Endothelial cell of umbilical vein (primary cell): ENCODE results near the gene ASPHD1.

Experiments used
- CTCF ChIP-seq, 2 donors: IDR thresholded peaks; 1 replicate in 1 of 2; 2 replicates in 1 of 2; pipeline ENCODE4 v1.5.1; 2011; ENCODE audit warnings: low read length in 2 of 2, mild to moderate bottlenecking in 2 of 2, moderate library complexity in 2 of 2, control low read depth in 1 of 2, inconsistent platforms in 1 of 2, low read depth in 1 of 2; ENCODE audit not compliant: insufficient read depth in 1 of 2; ENCODE audit errors: extremely low read depth in 1 of 2
- EZH2 ChIP-seq: IDR thresholded peaks from 2 replicates; pipeline ENCODE4 v1.6.1; 2012; ENCODE audit warnings: borderline replicate concordance, low read depth, mild to moderate bottlenecking, moderate library complexity, low read length, inconsistent platforms; ENCODE audit not compliant: severe bottlenecking
- FOS ChIP-seq: IDR thresholded peaks from 2 replicates; pipeline ENCODE4 v1.6.1; 2011; ENCODE audit warnings: mild to moderate bottlenecking, low read length, moderate library complexity, borderline replicate concordance; ENCODE audit not compliant: insufficient read depth
- JUN ChIP-seq: IDR thresholded peaks from 2 replicates; pipeline ENCODE4 v1.6.1; 2011; ENCODE audit warnings: borderline replicate concordance, low read depth; ENCODE audit not compliant: insufficient read length, insufficient read depth
- POLR2A ChIP-seq: IDR thresholded peaks from 2 replicates; pipeline ENCODE4 v1.6.1; 2012; ENCODE audit warnings: low read depth, mild to moderate bottlenecking, control low read depth, low read length
- POLR2AphosphoS5 ChIP-seq: IDR thresholded peaks from 2 replicates; pipeline ENCODE4 v1.6.1; 2012; ENCODE audit warnings: low read depth, mild to moderate bottlenecking, control low read depth, low read length, moderate library complexity; ENCODE audit not compliant: insufficient read depth

GRCh38 chr16:29922986-29923501 lies 22.8 kb downstream of the ASPHD1 start:
- TF ChIP-seq CTCF (IDR thresholded peaks at IDR 0.05; ENCODE audit: extremely low read depth in 1 of 2, insufficient read depth in 1 of 2, low read depth in 1 of 2, low read length in 2 of 2) (no peak), POLR2AphosphoS5 (no peak), POLR2A (no peak), FOS (no peak), JUN (no peak), EZH2 (no peak)
